ENCODE measurements around the gene ZNF487. TPM values are rescaled to one million over a fixed set of nuclear protein-coding genes. Genes with fewer than 3 reads are reported as not detected.
"Not testable (repeated sequence)": the region's sequence is repeated elsewhere in the genome, so short reads cannot be mapped to it uniquely, and the experiment has no call there.

Gene ZNF487
- total RNA-seq, 1 donor from 2014 or later: 1.2 TPM

DNA sequence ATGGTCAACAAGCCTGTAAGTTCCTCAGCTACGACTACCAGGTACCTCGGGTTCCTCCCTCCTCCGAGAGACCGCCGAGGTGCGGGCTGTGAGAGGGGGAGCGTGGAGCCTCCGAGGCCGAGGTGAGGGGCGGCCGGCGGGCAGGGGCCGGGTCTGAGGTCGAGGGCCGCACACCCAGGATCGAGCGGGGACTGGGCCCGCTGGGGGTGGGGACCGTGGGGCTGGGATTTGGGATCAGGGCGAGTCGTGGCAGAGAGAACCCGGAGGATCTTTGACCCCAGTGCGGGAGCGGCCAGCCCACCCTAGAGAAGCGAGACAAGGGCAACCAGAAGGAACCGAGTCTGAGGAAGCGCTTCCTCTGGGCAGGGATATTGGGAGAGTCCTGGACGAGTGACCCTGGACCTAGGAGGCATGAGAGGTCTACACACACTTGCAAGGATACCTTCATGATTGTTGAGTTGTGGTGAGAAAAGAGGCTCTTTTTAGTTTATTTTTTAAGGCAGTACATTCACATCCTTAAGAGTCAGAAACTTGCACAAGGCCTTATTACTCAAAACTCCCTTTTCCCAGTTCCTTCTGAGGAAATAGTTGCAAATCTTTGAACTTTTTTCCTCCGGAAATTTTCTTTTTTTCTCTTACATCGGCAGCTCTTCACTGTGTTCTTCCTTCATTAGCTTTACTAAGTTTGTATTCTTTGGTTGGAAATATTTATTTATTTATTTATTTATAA is 395 bp downstream of the ZNF487 start:
- peak in 1 of 2 donors; percentile 6 for DNase-seq (ENCODE audit: low read depth in 2 of 2)

DNA sequence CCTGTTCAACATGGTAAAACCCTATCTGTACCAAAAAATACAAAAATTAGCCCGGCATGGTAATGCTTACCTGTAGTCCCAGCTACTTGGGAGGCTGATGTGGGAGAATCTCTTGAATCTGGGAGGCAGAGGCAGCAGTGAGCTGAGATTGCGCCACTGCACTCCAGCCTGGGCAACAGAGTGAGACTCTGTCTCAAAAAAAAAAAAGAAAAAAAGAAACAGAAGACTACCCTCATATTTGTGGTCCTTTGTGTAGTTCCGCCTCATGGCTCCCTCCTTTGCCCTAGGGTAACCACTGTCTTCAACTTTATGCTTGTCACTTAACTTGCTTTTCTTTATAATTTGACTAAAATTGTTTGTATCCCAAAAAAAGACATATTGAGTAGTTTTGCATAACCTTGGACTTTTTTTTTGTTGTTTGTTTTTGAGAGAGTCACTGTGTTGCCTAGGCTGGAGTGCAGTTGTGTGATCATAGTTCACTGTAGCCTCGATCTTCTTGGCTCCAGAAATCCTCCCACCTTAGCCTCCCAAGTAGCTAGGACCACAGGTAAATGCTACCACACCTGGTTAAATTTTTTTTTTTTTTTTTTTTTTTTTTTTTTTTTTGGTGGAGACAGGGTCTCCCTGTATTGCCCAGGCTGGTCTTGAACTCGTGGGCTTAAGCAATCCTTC is 3.7 kb downstream of the ZNF487 start:
- DNase-seq (ENCODE audit: low read depth in 2 of 2): no peak

DNA sequence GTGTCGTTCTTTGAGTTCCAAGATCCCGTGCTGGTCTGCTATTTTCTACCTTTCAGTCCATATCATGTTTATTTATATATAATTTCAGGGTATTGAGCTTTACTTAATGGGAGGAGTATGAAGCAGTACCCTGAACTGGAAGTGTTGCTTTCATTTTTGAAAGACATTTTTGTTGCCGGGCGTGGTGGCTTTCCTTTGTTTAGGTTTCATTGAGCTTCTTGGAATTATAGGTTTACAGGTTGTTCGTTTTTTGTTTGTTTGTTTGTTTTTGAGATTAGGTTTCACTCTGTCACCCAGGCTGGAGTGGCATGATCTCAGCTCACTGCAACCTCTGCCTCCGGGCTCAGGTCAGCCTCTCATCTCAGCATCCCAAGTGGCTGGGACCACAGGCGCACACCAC is 7.4 kb downstream of the ZNF487 start:
- no peak for DNase-seq (ENCODE audit: low read depth in 2 of 2)

DNA sequence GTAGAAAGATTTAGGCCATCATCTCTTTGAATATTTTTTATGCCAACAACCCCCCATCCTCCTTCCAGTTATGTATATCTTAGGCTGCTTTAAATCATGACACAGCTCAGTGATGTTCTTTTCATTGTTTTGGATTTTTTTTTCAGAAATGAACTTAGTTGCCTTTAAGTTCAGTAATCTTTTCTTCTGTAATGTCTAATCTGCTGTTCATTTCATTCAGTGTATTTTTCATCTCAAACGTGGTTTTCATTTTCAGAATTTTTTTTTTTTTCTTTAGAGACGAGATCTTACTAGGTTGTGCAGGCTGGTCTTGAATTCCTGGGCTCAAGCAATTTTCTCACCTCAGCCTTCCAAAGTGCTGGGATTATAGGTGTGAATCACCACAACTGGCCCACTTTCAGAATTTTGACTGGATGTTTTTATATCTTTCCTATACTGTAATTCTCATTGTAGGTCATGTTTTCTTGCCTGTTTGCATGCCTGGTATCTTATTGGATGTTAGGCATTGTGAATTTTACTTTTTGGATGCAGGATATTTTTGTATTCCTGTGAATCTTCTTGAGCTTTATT is 8.1 kb downstream of the ZNF487 start:
- DNase-seq (ENCODE audit: low read depth in 2 of 2): no peak

DNA sequence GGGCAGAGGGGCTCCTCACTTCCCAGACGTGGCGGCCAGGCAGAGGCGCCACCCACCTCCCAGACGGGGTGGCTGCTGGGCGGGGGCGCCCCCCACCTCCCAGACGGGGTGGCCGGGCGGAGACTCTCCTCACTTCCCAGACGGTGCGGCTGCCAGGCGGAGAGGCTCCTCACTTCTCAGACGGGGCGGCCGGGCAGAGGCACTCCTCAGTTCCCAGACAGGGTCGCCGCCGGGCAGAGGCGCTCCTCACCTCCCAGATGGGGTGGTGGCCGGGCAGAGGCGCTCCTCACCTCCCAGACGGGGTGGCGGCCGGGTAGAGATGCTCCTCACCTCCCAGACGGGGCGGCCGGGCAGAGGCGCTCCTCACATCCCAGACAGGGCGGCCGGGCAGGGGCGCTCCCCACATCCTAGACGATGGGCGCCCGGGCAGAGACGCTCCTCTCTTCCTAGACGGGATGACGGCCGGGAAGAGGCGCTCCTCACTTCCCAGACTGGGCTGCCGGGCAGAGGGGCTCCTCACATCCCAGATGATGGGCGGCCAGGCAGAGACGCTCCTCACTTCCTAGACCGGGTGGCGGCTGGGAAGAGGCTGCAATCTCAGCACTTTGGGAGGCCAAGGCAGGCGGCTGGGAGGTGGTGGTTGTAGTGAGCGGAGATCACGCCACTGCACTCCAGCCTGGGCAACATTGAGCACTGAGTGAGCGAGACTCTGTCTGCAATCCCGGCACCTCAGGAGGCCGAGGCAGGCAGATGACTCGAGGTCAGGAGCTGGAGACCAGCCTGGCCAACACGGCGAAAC is 9.5 kb downstream of the ZNF487 start:
- not testable (repeated sequence) for DNase-seq (ENCODE audit: low read depth in 2 of 2)

DNA sequence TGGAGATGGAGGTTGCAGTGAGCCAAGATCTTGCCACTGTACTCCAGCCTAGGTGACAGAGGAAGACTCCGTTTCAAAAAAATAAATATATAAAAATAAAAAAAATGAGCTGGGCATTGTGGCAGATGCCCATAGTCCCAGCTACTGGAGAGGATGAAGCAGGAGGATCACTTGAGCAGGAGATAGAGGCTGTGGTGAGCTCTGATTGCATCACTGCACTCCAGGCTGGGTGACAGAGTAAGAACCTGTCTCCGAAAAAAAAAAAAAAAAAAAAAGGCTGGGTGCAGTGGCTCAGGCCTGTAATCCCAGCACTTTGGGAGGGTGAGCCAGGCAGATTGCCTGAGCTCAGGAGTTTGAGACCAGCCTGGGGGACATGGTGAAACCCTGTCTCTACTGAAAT is 11.8 kb downstream of the ZNF487 start:
- DNase-seq (ENCODE audit: low read depth in 2 of 2): no peak

DNA sequence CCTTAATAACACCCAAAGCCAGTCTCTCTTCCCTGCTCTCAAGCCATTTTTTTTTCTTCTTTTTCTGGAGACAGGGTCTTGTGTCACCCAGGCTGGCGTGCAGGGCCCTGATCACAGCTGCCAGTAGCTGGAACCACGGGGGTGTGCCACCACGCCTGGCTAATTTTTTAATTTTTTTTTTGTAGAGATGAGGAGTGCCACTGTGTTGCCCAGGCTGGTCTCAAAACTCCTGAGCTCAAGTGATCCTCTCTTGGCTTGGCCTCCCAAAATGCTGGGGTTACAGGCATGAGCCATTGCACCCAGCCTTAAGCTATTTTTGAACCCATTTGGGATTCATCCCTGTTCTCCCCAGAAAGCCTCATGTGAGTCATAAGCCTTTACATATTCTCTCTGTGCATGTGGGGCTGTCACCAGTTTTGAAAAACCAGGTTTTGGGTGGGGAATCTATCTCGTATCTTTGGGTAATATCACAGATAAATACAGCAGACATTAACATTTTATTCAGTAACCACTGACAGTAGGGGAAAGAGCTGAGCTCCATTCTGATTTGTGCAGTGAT is 15.5 kb downstream of the ZNF487 start:
- no peak for DNase-seq (ENCODE audit: low read depth in 2 of 2)

DNA sequence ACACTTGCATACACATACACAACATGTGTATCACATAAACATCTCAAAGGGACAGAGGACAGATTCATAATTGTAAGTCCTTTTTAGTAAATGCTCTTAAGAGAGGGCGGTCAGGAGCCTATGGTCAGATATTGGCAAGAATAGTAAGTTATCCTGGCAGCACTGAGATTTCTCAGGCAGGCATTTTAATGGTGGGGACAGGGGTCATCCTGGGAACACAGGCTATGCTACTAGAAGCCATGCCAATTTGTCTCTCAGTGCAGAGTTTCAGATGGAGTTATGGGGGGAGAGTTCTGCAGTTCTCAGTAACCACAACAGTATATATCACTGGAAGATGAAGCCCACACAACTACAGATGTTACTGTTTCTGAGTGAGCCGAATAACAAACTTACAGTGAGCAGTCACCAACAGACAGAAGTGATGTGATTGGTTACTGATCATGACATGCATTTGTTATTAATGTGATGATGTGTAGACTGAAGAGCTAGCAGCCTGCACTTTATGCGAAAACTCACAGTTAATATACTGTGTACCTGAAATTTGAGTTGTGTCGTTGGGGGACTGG is 16.4 kb downstream of the ZNF487 start:
- no peak for DNase-seq (ENCODE audit: low read depth in 2 of 2)

DNA sequence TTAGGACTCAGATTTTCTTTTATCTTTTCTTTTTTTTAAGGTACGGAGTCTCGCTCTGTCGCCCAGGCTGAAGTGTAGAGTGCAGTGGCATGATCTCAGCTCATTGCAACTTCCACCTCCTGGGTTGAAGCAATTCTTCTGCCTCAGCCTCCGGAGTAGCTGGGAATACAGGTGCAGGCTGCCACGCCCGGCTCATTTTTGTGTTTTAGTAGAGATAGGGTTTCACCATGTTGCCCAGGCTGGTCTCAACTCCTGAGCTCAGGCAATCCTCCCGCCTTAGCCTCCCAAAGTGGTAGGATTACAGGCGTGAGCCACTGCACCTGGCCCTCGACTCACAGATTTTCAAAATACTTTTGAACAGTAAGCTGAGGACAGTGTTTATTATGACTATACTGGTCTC is 17.1 kb downstream of the ZNF487 start:
- not testable (repeated sequence) for DNase-seq (ENCODE audit: low read depth in 2 of 2)

DNA sequence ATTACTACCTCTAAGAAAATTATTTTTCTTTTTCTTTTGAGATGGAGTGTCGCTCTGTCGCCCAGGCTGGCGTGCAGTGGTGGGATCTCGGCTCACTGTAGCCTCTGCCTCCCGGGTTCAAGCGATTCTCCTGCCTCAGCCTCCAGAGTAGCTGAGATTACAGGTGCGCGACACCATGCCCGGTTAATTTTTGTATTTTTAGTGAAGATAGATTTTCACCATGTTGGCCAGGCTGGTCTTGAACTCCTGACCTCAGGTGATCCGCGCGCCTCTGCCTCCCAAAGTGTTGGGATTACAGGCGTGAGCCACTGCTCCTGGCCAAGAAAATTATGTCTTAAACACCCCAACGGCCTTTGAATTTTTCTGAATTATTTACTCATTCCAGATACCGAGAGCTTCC is 19.6 kb downstream of the ZNF487 start:
- not testable (repeated sequence) for DNase-seq (ENCODE audit: low read depth in 2 of 2)

DNA sequence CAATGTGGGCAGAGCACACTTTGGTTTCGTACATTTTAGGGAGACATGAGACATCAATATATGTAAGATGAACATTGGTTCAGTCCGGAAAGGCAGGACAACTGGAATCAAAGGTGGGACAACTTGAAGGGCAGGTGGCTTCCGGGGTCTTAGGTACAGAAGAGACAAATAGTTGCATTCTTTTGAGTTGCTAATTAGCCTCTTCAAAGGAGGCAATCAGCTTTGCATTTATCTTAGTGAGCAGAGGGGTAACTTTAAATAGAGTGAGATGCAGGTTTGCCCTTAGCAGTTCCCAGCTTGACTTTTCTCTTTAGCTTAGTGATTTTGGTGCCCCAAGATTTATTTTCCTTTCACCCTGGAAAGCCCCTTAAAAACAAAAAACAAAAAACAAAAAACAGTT is 21.3 kb downstream of the ZNF487 start:
- DNase-seq (ENCODE audit: low read depth in 2 of 2): no peak

DNA sequence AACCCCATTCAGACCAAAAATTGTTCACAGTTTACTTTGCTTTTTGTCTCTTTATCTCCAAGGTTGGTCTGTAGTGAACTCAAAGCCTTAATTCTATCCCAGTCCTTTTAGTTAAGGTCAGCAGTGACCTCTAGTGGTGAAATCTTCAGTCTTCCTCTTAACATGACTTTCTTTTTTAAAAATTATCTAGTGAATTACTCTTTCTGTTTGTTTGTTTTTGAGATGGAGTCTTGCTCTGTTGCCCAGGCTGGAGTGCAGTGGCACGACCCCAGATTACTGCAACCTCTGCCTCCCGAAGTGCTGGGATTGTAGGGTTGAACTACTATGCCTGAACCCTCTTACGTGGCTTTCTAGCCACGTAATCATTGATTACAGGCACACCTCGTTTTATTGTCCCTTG is 25.0 kb downstream of the ZNF487 start:
- DNase-seq (ENCODE audit: low read depth in 2 of 2): peak; percentile 86 to 89

DNA sequence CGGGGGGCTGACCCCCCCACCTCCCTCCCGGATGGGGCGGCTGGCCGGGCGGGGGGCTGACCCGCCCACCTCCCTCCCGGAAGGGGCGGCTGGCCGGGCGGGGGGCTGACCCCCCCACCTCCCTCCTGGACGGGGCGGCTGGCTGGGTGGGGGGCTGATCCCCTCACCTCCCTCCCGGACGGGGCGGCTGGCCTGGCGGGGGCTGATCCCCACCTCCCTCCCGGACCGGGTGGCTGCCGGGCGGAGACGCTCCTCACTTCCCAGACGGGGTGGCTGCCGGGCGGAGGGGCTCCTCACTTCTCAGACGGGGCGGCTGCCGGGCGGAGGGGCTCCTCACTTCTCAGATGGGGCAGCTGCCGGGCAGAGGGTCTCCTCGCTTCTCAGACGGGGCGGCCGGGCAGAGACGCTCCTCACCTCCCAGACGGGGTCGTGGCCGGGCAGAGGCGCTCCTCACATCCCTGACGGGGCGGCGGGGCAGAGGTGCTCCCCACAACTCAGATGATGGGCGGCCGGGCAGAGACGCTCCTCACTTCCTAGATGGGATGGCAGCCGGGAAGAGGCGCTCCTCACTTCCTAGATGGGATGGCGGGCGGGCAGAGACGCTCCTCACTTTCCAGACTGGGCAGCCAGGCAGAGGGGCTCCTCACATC is 28.3 kb downstream of the ZNF487 start:
- not testable (repeated sequence) for DNase-seq (ENCODE audit: low read depth in 2 of 2)

DNA sequence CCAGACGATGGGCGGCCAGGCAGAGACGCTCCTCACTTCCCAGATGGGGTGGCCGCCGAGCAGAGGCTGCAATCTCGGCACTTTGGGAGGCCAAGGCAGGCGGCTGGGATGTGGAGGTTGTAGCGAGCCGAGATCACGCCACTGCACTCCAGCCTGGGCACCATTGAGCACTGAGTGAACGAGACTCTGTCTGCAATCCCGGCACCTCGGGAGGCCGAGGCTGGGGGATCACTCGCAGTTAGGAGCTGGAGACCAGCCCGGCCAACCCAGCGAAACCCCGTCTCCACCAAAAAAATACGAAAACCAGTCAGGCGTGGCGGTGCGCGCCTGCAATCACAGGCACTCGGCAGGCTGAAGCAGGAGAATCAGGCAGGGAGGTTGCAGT is 28.8 kb downstream of the ZNF487 start:
- not testable (repeated sequence) for DNase-seq (ENCODE audit: low read depth in 2 of 2)

DNA sequence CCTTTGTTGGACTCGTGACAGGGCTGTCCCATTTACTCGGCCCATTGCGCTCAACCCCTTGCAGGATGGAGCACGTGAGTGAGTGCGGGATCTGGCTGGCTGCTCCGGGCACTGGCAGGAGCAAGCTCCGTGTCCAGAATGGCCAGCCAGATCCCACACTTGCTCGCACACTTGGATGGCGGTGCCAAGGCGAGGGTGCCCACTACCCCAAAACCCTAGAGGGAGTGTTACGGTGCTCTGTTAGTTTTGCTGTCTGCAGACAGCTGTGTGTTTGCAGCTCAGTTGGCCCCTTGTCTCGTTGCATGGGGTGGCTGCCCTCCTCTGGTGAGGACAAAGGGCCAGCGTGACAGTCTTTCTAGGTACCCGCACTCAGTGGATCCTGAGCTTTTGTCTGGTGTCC is 34.2 kb downstream of the ZNF487 start:
- DNase-seq (ENCODE audit: low read depth in 2 of 2): no peak

DNA sequence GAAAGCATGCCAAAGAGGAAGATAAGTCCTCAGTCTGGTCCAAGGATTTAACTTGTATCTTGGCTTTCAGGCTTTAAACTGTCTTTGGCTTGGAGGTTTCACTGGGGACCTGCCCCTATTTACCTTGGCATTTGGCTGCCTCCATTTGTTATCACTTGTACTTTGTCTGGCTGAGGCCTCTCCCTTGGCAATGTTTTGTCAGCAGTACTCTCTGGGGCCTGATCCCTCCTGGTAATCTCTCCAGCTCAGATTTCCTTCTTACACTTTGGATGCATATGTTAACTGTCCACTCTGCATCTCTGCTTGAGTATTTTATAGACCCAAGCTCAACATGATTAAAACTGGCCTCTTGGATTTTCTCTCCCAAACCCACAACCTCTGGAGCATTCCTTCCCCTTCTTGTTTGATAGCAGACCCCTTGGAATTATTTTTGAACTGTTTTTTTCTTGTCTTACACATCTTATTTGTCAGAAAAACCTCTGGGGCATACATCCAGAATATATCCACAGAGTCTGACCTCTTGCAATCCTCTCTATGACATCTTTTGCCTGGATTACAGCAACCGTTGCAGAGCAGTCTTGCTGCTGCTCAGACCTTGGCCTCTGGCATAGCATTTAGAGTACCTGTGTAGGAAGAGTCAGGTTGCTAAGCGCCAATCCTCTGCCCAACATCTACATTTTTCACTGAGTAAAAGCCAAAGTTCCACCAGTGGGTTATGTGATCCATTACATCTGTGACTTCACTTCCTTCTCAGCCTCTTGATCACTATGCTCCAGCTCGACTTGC is 35.2 kb downstream of the ZNF487 start:
- DNase-seq (ENCODE audit: low read depth in 2 of 2): no peak

DNA sequence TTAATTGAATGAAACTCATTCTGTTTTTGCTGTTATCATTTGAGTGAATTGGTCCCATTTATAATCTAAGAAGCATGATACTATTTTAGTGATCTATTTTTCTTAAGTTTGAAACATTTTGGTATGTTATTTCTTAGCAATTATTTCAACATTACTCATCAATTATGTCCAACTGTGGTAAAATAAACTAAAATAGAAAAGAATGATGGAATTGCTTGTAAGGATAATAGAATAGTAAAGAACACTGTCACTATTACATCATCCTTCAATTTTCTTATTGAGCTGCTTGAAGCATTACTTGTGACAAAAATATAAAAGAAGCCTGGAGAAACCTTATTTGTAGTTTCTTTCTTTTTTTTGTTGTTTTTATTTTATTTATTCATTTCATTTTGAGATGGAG is 42.4 kb downstream of the ZNF487 start:
- DNase-seq (ENCODE audit: low read depth in 2 of 2): no peak

DNA sequence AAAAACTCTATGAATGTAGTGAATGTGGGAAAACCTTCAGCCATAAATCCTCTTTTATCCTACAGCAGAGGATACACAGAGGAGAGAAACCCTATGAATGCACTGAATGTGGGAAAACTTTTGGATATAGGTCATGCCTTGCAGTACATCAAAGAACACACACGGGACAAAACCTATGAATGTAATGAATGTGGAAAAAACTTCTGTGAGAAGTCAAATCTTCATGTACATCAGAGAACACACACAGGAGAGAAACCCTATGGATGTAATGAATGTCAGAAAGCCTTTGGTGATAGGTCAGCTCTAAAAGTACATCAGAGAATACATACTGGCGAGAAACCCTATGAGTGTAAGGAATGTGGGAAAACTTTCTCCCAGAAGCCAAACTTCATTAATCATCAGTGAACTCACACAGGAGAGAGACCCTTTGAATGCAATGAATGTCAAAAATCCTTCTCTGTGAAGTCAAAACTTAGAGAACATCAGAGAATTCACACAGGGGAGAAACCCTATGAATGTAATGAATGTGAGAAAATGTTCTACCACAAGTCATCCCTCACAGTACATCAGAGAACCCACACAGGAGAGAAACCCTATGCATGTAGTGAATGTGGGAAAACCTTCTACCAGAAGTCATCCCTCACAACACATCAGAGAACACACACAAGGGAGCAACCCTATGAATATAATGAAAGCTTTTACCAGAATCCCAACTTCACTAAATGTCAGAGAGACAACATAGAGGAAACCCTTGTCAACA is 45.6 kb downstream of the ZNF487 start:
- DNase-seq (ENCODE audit: low read depth in 2 of 2): no peak

DNA sequence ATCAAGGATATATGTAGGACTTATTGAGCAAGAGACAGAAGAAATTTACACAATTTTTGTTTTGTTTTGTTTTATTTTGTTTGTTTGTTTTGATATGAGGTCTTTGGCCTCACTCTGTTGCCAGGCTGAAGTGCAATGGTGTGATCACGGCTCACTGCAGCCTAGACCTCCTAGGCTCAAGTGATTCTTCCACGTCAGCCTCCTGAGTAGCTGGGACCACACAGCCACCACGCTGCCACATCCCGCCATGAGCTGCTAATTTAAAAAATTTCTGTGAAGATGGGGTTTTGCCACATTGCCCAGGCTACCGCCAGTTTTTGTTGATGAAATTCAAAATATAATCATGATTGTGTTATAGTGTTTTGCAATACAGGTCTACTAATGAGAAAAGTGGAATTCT is 54.9 kb downstream of the ZNF487 start:
- no peak for DNase-seq (ENCODE audit: low read depth in 2 of 2)

Measured in lung microvascular endothelial cell (primary cell).